ENCODE measurements around the gene TIMM17A. TPM values are rescaled to one million over a fixed set of nuclear protein-coding genes. Genes with fewer than 3 reads are reported as not detected.

The TIMM17A gene
- total and polyA plus RNA-seq, 2 of the 4 experiments (the other 2 are of a cell fraction), result 80.4 to 87.3 TPM

DNA sequence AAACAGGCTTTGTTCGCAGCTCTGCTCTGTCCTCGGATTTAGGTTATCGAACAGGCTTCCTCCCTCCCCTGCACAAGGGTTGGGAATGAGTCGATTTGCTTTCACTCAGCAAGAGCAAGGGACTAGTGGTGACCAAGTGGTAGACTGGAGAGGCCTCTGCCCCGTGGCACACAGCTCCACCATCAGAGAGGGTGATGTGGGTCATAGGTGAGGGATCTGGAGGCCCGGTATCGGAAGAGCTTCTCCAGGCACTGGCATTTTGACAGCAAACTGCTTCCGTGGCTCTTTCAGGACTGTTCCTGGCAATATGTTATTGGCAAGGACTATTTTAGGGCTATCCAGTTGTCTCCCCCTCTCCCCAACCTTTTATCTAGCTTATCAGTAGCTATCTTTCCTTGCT, 52.0 kb downstream of the TIMM17A start:
- Histone ChIP-seq H3K9me3 (ENCODE audit: control insufficient read depth, insufficient read depth, low read length) (no peaks in the 10 kb centered on the region), H3K79me1 (ENCODE audit: low read depth in 1 of 2, low read length in 2 of 2) (no peaks in the 10 kb centered on the region), H3K9me1 (ENCODE audit: insufficient read depth, low read length) (no peaks in the 10 kb centered on the region; the same call in 1 of the 2 replicates), H3K27ac (ENCODE audit: insufficient read depth, low read length) (no peak overlapping the region), H3K9ac (ENCODE audit: low read depth, low read length) (no peak overlapping the region), H3K18ac (ENCODE audit: low read depth, low read length) (no peak overlapping the region), H4K20me1 (ENCODE audit: insufficient read depth, low read length) (no peaks in the 10 kb centered on the region), H3K27me3 (ENCODE audit: control insufficient read depth, insufficient read depth, low read length) (0 out of 2 replicates have a peak, but pooled peaks cover 2% of the 10 kb centered on the region), H2BK120ac (ENCODE audit: low read depth, low read length) (no peak overlapping the region), H3K4ac (ENCODE audit: low read depth, low read length) (no peak overlapping the region), H2AK9ac (replicated peaks; ENCODE audit: low read depth, low read length, poor library complexity) (no peak overlapping the region), H3K56ac (ENCODE audit: extremely low read depth, insufficient read depth, low read length) (no peak overlapping the region), H3K4me3 (ENCODE audit: insufficient read depth, low read depth, low read length) (no peak overlapping the region), H2AFZ (replicated peaks; ENCODE audit: low read length, poor library complexity) (no peak overlapping the region), H3K4me2 (ENCODE audit: low read depth, low read length) (no peak overlapping the region), H3K14ac (replicated peaks; ENCODE audit: low read depth, low read length) (no peak overlapping the region), H3K36me3 (ENCODE audit: control insufficient read depth, insufficient read depth, low read length) (peaks cover 32% of the 10 kb centered on the region), H3K23ac (ENCODE audit: low read depth, low read length) (no peak overlapping the region), H2BK15ac (ENCODE audit: low read depth, low read length) (no peak overlapping the region), H3K4me1 (ENCODE audit: control insufficient read depth, insufficient read depth, low read length) (peaks cover 2% of the 10 kb centered on the region; the same call in 1 of the 2 replicates), H4K5ac (ENCODE audit: low read depth, low read length) (no peak overlapping the region), H2BK5ac (ENCODE audit: low read depth, low read length, poor library complexity, severe bottlenecking) (no peak overlapping the region), H4K91ac (ENCODE audit: insufficient read depth, low read depth, low read length) (no peak overlapping the region), H2BK20ac (ENCODE audit: low read depth, low read length) (no peak overlapping the region), H2AK5ac (ENCODE audit: low read depth, low read length) (no peak overlapping the region), H4K8ac (ENCODE audit: low read depth in 2 of 2, low read length in 2 of 2) (no peak overlapping the region)
- intact Hi-C loops (cut with micrococcal nuclease), result loop anchor here (5.0 kb wide), 1 partner anchor 130 kb away; no protein-coding TSS in a partner anchor
- no peak for DNase-seq
- in situ Hi-C loops (cut with MboI; ENCODE audit: low sequenced_read_pairs), result no loop called here
- CTCF ChIA-PET, result interaction anchor here (0.7 to 1.4 kb wide), 2 partner anchors 111 to 112 kb away, joined by 3 to 4 read pairs; no protein-coding TSS in a partner anchor
- POLR2A ChIA-PET (ENCODE audit: unreplicated experiment), result no interaction called here
- TF ChIP-seq POLR2A (IDR thresholded peaks at IDR 0.05; ENCODE audit: low read depth, low read length), result no peak
- TF ChIP-seq RAD21 (IDR thresholded peaks at IDR 0.05; ENCODE audit: low read length), result no peak
- TF ChIP-seq MAFK (IDR thresholded peaks at IDR 0.05; ENCODE audit: low read depth, low read length), result no peak
- TF ChIP-seq NFE2L2 (IDR thresholded peaks at IDR 0.05; ENCODE audit: low read depth, low read length), result no peak
- TF ChIP-seq MXI1 (IDR thresholded peaks at IDR 0.05; ENCODE audit: borderline replicate concordance, low read depth, low read length), result no peak
- TF ChIP-seq FOS (IDR thresholded peaks at IDR 0.05; ENCODE audit: low read depth, low read length), result no peak
- no peak for TF ChIP-seq BHLHE40 (IDR thresholded peaks at IDR 0.05; ENCODE audit: low read depth, low read length)
- TF ChIP-seq RCOR1 (IDR thresholded peaks at IDR 0.05; ENCODE audit: insufficient replicate concordance, low read length), result no peak
- TF ChIP-seq, protein P1, sequence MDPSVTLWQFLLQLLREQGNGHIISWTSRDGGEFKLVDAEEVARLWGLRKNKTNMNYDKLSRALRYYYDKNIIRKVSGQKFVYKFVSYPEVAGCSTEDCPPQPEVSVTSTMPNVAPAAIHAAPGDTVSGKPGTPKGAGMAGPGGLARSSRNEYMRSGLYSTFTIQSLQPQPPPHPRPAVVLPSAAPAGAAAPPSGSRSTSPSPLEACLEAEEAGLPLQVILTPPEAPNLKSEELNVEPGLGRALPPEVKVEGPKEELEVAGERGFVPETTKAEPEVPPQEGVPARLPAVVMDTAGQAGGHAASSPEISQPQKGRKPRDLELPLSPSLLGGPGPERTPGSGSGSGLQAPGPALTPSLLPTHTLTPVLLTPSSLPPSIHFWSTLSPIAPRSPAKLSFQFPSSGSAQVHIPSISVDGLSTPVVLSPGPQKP (IDR thresholded peaks at IDR 0.05; ENCODE audit: borderline replicate concordance, low read depth, low read length), result no peak
- no peak for TF ChIP-seq MAZ (IDR thresholded peaks at IDR 0.05; ENCODE audit: borderline replicate concordance, low read depth, low read length)
- no peak for TF ChIP-seq CHD1 (IDR thresholded peaks at IDR 0.05; ENCODE audit: low read depth, low read length)
- TF ChIP-seq, protein P2, sequence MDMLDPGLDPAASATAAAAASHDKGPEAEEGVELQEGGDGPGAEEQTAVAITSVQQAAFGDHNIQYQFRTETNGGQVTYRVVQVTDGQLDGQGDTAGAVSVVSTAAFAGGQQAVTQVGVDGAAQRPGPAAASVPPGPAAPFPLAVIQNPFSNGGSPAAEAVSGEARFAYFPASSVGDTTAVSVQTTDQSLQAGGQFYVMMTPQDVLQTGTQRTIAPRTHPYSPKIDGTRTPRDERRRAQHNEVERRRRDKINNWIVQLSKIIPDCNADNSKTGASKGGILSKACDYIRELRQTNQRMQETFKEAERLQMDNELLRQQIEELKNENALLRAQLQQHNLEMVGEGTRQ (IDR thresholded peaks at IDR 0.05; ENCODE audit: low read depth, low read length), result no peak
- no peak for TF ChIP-seq CEBPB (IDR thresholded peaks at IDR 0.05; ENCODE audit: low read depth, low read length)
- no peak for ATAC-seq (ENCODE audit: low read depth)
- dilution Hi-C loops (cut with HindIII; ENCODE audit: low sequenced_read_pairs, unreplicated experiment), result no loop called here
- no CpG with 5 or more reads among the region's 8 CpGs for WGBS, 2 experiments (ENCODE audit: extremely low coverage in 2 of 2, insufficient read length in 1 of 2)
- no TSS peak for BruUV-seq (replicated peaks)

Data from IMR-90 (cell line).